Measurements from ENCODE around the gene SMIM12.
A peak's percentile ranks its signal among the peaks of the same experiment; 100 is the strongest.

The SMIM12 gene

GRCh38 chr1:34859446-34860200 lies at the start of gene SMIM12:
Gene SMIM12, minus strand, starts transcription at chr1:34859749. Its CDS starts 3,772 bp downstream, at chr1:34855977.
- peak; percentile 84 for DNase-seq

GRCh38 chr1:34908369-34908768 lies 48.8 kb upstream of the SMIM12 start:
- no peak for DNase-seq

GRCh38 chr1:34907487-34908090 lies 48.0 kb upstream of the SMIM12 start:
- no peak for DNase-seq

- DNase-seq, result no peak
Measured at GRCh38 chr1:34906756-34907155, 47.2 kb upstream of the SMIM12 start.

- no peak for DNase-seq
Measured at GRCh38 chr1:34906222-34906621, 46.7 kb upstream of the SMIM12 start.

- DNase-seq, result no peak
Measured at GRCh38 chr1:34905098-34905459, 45.5 kb upstream of the SMIM12 start.

GRCh38 chr1:34904236-34905097 lies 44.9 kb upstream of the SMIM12 start:
- no peak for DNase-seq

- no peak for DNase-seq
Measured at GRCh38 chr1:34901919-34902318, 42.4 kb upstream of the SMIM12 start.

GRCh38 chr1:34900775-34901502 lies 41.4 kb upstream of the SMIM12 start:
- no peak for DNase-seq

- DNase-seq, result no peak
Measured at GRCh38 chr1:34899906-34900305, 40.4 kb upstream of the SMIM12 start.

GRCh38 chr1:34899471-34899870 lies 39.9 kb upstream of the SMIM12 start:
- DNase-seq, result no peak

- DNase-seq, result no peak
Measured at GRCh38 chr1:34898330-34898761, 38.8 kb upstream of the SMIM12 start.

GRCh38 chr1:34896612-34897011 lies 37.1 kb upstream of the SMIM12 start:
- no peak for DNase-seq

- DNase-seq, result no peak
Measured at GRCh38 chr1:34889705-34890104, 30.2 kb upstream of the SMIM12 start.

GRCh38 chr1:34887593-34887992 lies 28.0 kb upstream of the SMIM12 start:
- DNase-seq, result no peak

GRCh38 chr1:34885405-34886247 lies 26.1 kb upstream of the SMIM12 start:
- DNase-seq, result no peak

- DNase-seq, result no peak
Measured at GRCh38 chr1:34884961-34885360, 25.4 kb upstream of the SMIM12 start.

GRCh38 chr1:34884536-34884935 lies 25.0 kb upstream of the SMIM12 start:
- no peak for DNase-seq

GRCh38 chr1:34879230-34879629 lies 19.7 kb upstream of the SMIM12 start:
- DNase-seq, result no peak

GRCh38 chr1:34876406-34876805 lies 16.9 kb upstream of the SMIM12 start:
- DNase-seq, result no peak

GRCh38 chr1:34874296-34874952 lies 14.9 kb upstream of the SMIM12 start:
- DNase-seq, result no peak

GRCh38 chr1:34872133-34872503 lies 12.6 kb upstream of the SMIM12 start:
- no peak for DNase-seq
